MM.1S (cell line): Measurements from ENCODE around the gene RPL18A.

ENCODE experiments used
- EZH2 ChIP-seq: fragments of 300-600 bp; sonication (generic); optimal IDR thresholded peaks from 2 replicates; pipeline ENCODE3; 2017; ENCODE audit warnings: low read depth, mild to moderate bottlenecking, antibody characterized with exemption, low read length, mixed read lengths
- EZH2phosphoT487 ChIP-seq: fragments of 300-600 bp; sonication (generic); IDR thresholded peaks from 2 replicates; pipeline ENCODE4 v1.6.1; 2018; ENCODE audit warnings: antibody characterized with exemption, low read length
- TF ChIP-seq, protein P1 (sequence below): fragments of 300-600 bp; sonication (generic); IDR thresholded peaks from 2 replicates; pipeline ENCODE4 v1.5.1; 2016; ENCODE audit warnings: antibody characterized with exemption, low read length, mixed read lengths

DNA sequence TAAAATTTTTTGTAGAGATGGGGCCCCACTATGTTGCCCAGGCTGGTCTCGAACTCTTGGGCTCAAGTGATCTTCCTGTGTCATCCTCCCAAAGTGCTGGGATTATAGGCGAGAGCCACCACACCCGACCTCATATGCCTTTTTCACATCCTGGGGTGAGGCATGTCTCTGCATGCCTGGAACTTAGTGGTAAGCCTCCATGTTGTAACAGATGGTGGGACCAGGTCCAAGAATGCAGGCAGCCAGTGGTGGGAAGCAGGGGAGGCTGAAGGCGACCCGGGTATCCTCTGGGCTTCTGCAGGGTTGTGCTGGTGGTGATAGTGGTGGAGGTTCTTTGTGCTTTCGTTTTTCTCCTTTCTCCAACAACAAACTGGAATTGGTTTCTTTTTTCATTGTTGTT lies 43.0 kb downstream of the RPL18A start:
- TF ChIP-seq, protein P1, sequence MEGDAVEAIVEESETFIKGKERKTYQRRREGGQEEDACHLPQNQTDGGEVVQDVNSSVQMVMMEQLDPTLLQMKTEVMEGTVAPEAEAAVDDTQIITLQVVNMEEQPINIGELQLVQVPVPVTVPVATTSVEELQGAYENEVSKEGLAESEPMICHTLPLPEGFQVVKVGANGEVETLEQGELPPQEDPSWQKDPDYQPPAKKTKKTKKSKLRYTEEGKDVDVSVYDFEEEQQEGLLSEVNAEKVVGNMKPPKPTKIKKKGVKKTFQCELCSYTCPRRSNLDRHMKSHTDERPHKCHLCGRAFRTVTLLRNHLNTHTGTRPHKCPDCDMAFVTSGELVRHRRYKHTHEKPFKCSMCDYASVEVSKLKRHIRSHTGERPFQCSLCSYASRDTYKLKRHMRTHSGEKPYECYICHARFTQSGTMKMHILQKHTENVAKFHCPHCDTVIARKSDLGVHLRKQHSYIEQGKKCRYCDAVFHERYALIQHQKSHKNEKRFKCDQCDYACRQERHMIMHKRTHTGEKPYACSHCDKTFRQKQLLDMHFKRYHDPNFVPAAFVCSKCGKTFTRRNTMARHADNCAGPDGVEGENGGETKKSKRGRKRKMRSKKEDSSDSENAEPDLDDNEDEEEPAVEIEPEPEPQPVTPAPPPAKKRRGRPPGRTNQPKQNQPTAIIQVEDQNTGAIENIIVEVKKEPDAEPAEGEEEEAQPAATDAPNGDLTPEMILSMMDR = no peak
- TF ChIP-seq EZH2 = no peak
- no peak for TF ChIP-seq EZH2phosphoT487
